GM21526 (cell line): ENCODE results near the gene PTPRU.
"Not testable (repeated sequence)": the region's sequence is repeated elsewhere in the genome, so short reads cannot be mapped to it uniquely, and the experiment has no call there.

Experiments
- ATAC-seq: cut with Tn5 transposase; IDR thresholded peaks from one replicate; pipeline ENCODE4 v1.9.1; 2021; ENCODE audit warnings: moderate library complexity; ENCODE audit not compliant: unreplicated experiment, low FRiP score

The PTPRU gene

DNA sequence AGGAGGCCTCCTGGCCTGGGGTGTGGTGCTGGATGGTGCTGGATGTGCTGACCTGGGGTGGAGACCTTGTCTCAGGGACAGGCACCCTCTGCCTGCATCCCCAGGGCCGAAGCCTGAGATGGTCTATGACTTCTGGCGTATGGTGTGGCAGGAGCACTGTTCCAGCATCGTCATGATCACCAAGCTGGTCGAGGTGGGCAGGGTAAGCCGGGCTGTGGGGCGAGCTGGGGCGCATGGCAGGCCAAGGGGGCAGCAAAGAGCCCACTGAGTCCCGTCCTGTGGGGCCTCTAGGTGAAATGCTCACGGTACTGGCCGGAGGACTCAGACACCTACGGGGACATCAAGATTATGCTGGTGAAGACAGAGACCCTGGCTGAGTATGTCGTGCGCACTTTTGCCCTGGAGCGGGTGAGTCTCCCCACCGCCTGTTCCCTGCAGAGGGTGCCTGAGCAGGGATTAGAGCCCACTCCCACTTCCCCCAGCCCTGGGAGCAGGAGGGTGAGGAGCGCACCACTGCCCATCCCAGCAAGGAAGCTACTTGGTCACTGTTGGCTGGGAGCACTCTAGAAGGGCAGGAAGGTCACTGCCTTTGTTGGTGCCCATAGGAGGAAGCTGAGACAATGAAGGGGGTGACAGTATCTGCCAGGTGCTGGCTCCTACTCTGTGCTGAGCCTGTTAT, 75.2 kb downstream of the PTPRU start:
- no peak for ATAC-seq

DNA sequence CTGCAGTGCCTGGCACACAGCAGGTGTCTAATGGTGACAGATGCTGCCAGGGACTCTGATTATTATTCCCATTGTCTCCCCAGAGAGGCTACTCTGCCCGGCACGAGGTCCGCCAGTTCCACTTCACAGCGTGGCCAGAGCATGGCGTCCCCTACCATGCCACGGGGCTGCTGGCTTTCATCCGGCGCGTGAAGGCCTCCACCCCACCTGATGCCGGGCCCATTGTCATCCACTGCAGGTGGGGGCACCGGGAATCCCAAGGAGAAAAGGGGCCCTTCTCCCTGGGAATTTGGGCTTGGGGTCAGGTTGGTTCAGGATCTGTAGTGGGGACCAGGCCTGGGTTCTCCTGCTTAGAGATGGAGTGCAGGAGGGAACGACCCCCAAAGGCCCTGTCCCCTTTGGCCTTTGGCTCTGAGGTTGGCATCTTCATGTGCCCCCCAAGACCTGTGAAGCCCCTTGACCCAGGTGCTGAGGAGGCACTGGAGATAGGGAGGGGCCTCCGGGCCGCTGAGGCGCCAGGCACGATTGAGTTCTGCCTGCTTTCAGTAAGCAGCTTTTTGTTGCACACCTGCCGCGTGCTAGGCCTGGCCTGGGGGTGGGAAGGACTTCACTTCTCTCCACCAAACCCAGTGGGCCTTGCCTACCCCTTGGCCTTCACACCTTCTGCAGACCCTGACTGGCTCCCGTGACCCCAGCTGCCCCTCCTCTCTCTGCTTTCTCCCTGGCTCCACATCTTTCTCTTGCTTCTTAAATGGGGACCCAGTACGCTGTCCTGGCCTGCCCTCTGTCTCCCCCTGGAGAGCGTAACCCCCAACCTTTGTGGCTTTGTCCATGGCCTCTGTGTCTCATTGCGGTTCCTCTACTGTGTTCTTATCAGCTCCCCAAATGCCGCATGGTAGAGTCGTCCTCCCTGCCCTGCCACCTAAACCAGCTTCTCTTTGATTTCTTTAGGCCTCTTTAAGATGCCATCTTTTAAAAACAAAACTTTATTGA, 76.4 kb downstream of the PTPRU start:
- no peak for ATAC-seq

DNA sequence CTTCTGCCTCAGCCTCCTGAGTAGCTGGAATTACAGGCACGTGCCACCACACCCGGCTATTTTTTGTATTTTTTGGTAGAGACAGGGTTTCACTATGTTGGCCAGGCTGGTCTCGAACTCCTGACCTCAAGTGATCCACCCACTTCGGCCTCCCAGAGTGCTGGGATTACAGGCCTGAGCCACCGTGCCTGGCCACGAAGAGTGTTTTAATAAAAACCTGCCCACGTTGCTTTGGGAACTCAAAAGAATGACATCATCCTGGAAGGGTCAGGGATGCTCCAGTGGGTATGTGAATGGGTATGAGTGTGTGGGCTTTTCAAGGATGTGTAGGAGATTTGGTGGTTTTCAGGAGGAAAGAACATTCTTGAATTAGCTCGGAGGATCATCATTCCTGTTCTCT, 78.4 kb downstream of the PTPRU start:
- not testable (repeated sequence) for ATAC-seq

DNA sequence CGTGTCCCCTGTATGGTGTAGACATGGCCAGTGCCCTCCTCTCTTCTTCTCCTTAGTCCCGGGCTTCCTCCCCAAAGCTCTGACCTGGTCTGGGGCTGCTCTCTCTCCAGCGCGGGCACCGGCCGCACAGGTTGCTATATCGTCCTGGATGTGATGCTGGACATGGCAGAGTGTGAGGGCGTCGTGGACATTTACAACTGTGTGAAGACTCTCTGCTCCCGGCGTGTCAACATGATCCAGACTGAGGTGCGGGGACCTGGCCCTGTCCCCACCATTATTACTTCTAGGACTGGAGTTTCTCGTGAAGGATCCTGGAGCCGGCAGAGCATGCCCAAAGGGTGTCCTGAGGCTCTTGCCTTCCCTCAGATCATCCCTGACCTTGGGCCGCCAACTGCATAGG, 78.9 kb downstream of the PTPRU start:
- ATAC-seq = no peak

DNA sequence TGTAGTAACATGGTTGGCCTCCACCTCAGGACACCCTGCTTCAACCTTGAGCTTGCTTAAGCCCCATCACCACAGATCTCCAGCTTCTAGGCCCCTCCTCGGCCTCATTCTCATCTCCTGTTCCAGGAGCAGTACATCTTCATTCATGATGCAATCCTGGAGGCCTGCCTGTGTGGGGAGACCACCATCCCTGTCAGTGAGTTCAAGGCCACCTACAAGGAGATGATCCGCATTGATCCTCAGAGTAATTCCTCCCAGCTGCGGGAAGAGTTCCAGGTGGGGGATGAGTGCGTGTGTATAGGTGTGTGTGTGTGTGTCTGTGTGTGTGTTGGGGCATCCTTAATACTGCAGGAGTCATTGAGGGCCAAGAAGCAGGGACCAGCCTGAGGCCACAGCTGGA, 79.6 kb downstream of the PTPRU start:
- no peak for ATAC-seq

DNA sequence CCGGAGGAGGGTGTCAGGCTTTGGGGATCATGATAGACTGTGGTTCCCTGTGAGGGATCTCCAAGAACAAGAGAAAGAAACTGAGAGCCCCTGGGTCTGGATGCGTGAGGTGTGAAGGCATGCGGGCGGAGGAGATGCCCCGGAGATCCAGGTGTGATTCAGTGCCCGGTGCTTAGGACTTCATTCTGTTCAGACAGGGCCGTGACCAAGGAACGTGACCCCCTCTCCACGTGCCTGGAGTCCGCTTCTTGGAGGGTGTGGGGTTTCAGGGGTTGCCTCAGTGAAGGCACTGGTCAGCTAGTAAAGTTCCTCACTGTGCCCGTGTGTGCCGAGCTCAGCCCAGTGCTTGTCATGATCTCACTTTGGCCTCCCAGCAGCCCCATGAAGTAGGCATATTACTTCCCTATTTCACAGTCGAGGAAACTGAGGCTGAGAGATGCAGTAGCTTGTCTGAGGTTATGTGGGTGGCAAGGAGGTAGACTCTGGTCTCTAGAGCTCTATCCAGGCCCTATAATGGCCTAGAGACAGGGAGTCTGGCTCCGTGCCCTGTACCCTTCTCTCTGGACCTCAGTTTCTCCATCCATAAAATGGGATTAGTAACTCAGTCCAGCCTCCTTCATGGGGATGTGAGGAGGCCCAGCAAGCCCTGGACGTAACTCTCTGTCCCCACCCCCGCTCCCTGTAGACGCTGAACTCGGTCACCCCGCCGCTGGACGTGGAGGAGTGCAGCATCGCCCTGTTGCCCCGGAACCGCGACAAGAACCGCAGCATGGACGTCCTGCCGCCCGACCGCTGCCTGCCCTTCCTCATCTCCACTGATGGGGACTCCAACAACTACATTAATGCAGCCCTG, 81.0 kb downstream of the PTPRU start:
- ATAC-seq = no peak

DNA sequence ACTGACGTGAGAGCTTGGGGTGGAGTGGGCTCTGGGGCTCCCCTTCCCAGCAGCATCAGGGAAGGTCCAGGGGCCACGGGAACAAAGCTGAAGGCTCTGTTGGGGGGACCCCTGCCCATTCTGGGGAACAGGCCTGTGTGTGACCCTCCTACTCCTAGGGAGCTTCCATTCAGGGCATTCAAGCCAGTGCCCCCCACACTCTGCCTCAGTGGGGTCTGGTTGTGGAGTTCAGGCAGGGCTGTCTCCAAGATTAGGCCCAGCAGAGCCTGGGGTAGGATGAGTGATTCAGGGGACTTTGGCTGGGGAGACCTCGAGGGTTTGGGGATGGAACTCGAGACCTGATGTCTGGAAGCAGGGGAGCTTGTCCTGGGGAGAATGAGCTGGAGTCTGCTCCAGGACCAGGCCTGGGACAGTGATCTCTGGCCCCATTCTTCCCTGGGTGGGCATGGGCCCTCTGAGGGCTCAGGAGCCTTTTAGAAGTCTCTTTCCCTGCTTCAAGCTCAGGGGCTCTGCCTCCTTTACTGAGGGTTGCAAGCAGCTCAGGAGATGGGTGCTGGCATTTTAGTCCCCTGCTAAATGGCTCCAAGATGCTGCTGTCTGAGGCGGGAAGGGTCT, 81.7 kb downstream of the PTPRU start:
- ATAC-seq = no peak

DNA sequence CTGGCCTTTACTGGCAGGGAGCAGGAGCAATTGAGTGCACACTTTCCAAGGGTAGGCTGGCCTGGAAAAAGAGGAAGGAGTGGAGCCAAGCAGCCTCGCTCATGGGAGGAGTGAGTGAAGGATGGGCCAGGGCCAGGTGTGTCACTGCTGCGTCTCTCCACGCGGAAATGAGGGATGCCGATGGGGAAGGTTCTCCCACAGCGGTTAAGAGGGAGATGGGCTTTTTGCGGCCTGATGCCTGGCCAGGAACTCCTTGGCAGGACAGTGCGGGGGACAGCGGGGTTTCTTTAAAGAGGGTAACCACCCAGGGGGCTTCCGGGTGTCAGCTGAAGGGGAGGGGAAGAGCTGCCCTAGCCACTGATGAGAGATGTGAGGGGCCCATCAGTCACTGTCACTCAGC, 82.4 kb downstream of the PTPRU start:
- ATAC-seq = no peak

DNA sequence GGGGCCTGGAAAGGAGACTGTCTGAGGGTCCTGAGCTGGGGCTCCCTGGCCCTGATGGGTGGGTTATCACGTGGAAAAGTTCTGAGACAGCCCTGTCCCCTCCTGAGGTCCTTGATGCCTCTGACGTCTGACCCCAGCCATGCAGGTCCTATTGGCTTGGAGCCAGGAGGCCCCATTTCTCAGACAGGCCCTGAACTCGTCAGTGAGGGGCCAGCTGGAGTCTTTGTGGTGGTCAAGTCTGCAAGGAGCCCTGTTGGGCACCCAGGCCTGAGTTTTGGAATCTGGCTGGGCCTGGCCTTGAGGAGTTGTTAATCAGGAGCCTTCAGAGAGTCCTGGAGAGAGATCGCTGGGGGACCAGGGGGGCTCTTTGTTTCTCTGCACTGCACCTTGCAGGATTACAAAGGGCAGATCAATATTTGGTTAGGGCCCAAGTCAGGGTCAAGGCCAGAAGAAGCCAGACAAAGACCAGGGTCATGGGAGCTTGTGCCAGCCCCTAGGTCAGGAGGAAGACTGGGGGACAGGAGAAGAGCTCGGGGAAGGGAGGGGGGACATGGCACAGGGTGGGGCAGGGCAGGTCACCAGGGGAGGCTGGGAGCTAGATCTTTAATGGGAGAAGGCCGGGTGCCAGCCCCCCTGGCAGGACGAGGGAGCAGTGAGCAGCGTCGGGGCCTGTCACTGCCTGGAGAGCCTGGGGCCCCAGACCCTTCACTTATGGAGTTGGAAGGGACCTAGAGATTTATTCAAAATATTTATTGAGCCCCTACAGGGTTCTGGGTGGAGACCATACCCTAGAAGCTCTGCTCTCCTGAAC, 83.2 kb downstream of the PTPRU start:
- ATAC-seq = no peak

DNA sequence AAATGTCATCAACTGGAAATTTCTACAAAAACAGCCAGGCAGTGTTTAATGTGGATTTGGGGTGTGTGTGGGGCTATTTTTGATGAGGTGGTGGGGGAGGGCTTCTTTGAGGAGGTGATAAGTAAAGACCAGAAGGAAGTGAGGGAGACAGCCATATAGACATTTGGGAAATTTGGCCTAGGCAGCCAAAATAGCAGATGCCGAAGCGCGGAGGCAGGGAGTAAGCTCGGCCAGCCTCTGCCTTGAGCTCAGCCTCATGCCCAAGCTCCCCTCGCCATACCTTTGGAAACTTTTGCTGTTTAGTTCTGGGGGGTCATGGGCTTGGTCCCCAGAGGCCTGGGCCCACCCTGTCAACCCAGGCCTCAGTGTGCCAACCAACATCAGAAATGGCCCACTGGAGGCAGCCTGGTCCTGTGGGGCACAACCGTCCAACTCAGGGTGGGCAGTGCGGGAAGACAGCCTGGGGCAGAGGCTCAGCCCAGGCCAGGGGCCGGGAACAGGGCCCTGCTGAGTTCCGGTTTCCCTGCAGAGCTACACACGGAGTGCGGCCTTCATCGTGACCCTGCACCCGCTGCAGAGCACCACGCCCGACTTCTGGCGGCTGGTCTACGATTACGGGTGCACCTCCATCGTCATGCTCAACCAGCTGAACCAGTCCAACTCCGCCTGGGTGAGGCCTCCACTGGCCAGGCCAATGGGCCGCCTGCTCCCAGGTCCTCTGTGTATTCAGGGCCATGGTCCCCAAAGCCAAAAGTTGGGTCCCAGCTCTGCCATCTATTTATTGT, 84.0 kb downstream of the PTPRU start:
- ATAC-seq = no peak

DNA sequence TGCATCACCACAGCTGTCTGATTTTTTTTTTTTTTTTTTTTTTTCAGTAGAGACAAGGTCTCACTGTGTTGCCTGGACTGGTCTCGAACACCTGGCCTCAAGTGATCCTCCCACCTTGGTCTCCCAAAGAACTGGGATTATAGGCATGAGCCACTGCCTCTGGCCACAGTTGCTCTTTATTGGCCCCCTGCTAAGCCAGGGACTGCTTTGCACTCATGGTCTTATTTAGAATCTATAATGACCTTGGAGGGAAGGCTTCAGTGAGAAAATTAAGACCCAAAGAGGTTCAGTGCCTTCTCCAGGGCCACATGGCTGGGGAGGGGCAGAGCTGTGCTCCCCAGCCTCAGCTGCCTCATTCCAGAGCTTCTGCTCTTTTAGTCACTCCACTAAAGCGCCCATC, 84.9 kb downstream of the PTPRU start:
- ATAC-seq = no peak

DNA sequence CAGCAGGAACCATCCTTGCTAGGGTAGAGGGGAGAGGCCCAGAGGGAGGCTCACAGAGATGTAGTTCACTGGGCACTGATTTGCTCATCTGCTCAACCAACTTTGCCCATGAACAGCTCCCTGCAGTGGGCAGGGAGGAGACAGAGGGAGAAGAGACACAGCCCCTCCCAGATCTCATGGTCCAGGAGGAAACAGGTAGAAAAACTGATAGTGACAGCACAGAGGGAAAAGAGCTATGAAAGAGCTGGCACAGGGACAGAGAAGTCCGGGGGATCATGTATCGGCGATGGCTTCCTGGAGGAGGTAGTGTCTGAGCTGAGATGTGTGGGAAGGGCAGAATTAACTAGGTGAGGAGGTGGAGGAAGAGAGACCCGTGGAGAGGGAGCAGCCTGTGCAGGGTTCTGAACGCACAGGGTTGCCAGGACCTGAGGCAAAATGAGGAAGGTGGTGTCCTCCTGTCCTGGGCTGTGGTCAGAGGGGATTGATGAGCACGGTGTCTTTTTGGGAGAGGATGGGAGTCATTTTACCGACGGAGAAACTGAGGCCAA, 85.9 kb downstream of the PTPRU start:
- no peak for ATAC-seq

DNA sequence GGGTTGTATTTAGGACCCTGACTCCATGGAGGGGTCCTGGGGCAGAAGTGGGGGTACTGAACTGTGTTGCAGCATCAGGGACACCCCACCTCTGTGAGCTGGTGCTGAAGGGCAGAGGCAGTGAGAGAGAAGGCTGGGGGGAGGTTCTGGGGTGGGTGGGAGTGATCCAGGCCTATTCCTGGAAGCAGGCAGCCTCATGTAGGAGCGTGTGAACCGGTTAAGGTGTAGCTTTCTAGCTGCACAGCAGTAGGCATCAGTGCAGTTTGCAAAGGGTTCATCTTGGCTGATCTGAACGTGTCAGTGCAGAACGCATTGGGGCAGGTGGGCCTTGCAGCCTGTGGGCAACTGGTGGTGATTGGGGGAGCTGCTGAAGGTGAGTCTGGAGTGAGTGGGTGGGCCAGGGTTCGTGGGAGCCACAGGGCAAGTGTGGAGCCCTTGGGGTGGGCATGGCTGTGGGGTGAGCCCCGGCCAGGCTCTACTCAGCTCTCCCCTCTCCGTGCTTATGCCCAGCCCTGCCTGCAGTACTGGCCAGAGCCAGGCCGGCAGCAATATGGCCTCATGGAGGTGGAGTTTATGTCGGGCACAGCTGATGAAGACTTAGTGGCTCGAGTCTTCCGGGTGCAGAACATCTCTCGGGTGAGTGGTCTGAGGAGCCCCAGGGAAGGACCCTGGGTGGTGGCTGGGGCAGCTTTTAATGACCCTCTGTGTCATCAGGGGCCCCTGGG, 86.7 kb downstream of the PTPRU start:
- no peak for ATAC-seq

DNA sequence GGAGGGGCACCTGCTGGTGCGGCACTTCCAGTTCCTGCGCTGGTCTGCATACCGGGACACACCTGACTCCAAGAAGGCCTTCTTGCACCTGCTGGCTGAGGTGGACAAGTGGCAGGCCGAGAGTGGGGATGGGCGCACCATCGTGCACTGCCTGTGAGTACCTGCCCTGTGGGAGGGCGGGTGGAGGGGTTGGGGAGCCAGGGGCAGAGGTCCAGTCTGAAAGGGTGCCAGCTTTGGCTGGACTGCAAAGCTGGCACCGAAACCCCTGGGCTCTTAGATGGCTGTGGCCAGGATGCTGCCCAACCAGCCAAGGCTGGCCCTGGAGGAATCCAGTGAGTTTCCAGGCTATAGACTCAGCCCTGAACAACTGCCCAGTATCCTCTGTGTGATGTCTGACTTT, 87.3 kb downstream of the PTPRU start:
- ATAC-seq = no peak

DNA sequence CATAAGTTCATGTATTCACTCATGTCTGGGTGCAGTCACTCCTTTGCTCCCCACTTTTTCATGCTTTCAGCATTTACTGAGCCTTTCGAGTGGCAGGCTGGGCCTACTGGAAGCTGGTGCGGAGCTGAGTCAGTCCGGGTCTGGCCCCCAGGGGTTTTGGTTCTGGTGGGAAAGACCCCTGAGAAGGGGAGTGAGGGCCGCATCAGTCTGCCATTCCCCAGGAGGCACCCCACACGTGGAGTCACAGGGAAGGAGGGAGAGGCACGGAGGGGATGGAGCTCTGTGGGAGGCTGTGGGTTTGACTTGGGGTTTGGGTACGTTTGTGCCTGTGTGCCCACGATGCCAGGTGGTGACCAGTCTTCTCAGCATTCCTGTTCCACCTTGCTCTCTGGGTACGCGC, 87.9 kb downstream of the PTPRU start:
- ATAC-seq = no peak

DNA sequence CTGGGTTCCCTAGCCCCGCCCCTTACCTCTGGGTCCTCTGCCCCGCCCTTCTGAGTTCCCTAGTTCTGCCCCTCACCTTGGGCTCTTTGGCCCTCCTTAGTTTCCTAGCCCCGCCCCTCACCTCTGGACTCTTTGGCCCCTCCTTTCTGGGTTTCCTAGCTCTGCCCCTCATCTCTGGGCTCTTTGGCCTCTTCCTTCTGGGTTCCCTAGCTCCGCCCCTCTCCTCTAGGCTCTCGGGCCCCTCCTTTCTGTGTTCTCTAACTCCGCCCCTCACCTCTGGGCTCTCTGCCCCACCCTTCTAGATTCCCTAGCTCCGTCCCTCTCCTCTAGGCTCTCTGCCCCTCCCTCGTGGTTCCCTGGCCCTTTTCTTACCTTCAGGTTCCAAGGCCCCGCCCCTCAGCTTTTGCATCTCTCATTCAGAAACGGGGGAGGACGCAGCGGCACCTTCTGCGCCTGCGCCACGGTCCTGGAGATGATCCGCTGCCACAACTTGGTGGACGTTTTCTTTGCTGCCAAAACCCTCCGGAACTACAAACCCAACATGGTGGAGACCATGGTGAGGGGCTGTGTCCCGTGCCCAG, 88.5 kb downstream of the PTPRU start:
- ATAC-seq = no peak

DNA sequence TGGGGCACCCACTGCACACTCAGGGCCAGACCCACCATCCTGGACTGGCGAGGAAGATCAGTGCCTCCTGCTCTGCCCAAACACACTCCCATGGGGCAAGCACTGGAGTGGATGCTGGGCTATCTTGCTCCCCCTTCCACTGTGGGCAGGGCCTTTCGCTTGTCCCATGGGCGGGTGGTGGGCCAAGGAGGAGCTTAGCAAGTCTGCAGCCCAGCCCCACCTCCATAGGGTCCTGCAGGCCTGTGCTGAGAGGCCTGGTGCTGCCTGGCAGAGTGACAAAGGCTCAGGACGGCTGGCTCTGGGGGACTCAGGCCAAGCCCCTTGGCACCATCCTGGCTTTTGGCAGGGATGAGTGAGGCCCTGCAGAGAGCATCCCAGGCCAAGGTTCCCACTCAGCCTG, 89.4 kb downstream of the PTPRU start:
- no peak for ATAC-seq

DNA sequence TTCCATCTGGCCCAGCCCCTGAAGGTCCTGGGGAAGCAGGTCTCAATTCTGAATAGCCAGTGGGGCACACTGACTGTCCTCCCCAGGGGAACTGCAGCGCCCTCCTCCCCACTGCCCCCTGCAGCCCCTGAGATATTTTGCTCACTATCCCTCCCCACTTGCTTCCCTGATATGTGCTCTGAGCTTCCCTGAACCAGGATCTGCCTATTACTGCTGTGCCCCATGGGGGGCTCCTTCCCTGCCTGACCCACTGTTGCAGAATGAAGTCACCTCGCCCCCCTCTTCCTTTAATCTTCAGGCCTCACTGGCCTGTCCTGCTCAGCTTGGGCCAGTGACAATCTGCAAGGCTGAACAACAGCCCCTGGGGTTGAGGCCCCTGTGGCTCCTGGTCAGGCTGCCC, 89.8 kb downstream of the PTPRU start:
- no peak for ATAC-seq
